HG02938 (cell line): ENCODE data around the gene ABCG8.

Source experiments
- ATAC-seq: cut with Tn5 transposase; IDR thresholded peaks from one replicate; pipeline ENCODE4 v1.9.1; 2021; ENCODE audit warnings: mild to moderate bottlenecking, moderate library complexity; ENCODE audit not compliant: unreplicated experiment

The ABCG8 gene

DNA sequence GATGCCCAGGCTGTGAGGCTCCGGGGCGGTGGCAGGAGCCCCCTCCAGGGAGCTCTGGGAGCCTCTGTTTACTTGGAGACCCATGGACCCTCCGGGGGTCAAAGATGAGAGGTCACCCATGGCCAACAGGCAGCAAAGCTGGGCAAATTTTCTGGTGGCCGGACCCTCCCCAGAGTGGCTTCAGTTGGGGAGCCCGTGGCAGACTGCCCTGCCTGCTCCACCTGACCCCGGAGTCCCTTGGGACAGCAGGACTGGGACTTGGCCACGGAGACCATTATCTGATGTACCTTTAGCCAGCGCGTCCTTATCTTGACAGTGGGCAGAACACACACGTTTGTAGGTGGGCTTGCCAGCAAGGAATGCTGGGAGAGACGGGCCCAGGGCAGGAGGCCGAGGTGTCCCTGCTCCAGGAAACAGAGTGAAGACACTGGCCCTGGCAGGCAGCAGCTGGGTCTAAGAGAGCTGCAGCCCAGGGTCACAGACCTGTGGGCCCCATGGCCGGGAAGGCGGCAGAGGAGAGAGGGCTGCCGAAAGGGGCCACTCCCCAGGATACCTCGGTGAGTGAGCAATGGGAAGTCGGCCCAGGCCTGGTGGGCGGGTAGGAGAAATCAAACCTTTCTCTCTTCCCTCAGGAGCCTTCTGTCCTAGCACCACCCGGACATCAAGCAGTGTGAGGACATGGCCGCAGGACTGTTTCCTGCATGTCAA, at the start of gene ABCG8, which contains the start of gene ABCG5:
Gene ABCG8 (plus strand): TSS at position 412 of the 708 bp plus-strand sequence. CDS start 83 bp downstream, at position 495.
Gene ABCG5 (minus strand): TSS at position 280 of the 708 bp plus-strand sequence. CDS start 160 bp downstream, at position 120.
- no peak for ATAC-seq

GRCh38 chr2:43790147-43790546, 48.6 kb upstream of the ABCG8 start:
- ATAC-seq = no peak

GRCh38 chr2:43791035-43791765, 47.6 kb upstream of the ABCG8 start:
- ATAC-seq = no peak

DNA sequence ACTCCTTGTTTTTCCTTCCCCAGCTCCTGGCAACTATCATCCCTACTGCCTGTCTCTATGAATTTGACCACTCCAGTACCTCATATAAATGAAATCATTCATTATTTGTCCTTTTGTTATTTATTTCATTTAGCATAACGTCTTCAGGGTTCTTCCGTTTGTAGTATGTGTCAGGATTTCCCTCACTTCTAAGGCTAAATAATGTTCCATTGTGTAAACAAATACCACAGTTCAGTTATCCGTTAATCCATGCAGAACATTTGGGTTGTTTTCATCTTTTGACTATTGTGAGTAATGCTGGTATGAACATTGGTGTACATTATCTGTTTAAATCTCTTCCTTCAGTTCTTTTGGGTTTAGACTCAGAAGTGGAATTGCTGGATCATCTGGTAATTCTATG, 46.1 kb upstream of the ABCG8 start:
- ATAC-seq = no peak

- ATAC-seq = no peak
Observed at GRCh38 chr2:43794956-43795355, 43.8 kb upstream of the ABCG8 start.

DNA sequence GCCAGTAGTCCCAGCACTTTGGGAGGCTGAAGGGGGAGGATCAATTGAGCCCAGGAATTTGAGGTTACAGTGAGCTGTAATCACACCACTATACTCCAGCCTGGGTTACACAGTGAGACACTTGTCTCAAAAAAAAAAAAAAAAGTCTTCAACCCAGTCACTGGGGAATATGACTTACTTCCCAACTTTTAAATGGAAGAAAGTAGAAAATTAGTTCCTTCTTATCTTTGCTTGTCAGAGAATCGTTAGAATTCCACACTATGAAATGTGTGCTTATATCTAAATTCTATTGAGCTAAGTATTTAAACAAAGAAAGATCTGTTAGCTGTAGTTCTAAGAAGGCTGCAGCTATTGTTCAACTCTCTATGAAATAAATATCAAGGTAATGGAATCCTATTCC, 42.6 kb upstream of the ABCG8 start:
- ATAC-seq = no peak

- no peak for ATAC-seq
Observed at GRCh38 chr2:43798300-43798699, 40.5 kb upstream of the ABCG8 start.

DNA sequence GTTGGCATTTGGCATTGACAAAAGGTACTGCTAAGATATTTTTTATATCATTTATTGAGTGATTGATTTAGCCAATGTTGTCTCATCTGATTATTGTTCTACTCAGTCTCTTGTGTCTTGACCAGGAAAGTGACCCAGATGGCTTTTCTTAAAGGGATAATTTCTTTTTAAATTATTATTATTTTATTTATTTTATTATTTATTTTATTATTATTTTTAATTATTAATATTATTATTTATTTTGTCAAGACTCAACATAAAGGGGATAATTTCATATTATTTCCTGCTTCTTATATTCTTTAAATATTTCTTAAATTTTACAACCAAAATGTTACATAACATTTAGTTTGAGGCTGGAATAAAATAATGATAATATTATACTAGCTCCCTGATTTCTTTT, 37.9 kb upstream of the ABCG8 start:
- no peak for ATAC-seq

GRCh38 chr2:43802135-43802534, 36.6 kb upstream of the ABCG8 start:
- no peak for ATAC-seq

- ATAC-seq = no peak
Observed at GRCh38 chr2:43803113-43803512, 35.7 kb upstream of the ABCG8 start.

- no peak for ATAC-seq
Observed at GRCh38 chr2:43806719-43807031, 32.1 kb upstream of the ABCG8 start.

DNA sequence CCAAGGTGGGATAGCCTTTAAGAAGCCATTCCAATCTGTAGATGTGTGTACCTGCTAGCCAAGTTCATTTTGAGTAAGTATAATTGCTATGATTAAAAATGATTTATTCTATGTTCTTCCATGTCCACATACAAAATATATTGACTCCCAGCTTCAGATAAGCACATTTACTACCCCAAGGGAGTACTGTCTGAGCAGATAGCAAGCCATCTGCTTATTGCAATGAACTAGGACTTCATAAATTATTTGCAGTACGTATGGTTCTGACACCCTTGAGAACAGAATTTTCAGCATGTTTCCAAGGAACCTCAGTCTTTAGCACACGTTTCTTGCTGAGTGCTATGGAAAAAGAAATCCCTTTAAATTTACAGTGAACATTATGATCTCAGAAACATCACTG, 28.3 kb upstream of the ABCG8 start:
- no peak for ATAC-seq

DNA sequence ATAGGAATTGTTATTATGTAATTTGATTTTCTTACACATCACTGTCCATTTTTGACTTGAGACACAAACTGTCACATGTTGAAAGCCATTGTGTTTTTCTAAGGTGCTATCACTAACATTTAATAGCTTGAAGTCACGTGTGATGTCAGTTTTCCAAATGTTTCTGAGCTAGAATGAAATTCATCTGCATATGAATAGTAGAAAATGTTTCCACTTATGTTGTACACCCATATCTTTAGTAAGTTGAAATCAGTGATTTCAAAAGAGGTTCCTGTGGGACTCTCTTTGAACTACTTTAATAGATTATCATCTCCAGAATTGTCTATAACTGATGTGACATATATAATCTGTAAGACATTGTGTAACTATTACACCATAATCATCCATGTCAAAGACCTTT, 27.9 kb upstream of the ABCG8 start:
- ATAC-seq = no peak

DNA sequence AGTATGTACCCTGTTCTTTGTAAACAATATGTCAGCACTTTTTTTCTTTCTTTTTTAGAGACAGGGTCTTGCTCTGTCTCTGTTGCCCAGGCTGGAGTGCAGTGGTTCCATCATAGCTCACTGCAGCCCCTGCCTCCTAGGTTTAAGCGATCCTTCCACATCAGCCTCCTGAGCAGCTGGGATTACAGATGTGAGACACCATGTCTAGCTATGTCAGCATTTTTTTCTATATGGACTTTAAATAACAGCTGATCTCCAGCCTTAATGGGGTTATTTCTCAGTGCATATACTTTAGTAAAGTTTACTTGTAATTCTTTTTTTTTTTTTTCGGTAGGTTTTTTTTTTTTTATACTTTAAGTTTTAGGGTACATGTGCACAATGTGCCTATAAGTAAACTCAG, 26.8 kb upstream of the ABCG8 start:
- no peak for ATAC-seq

DNA sequence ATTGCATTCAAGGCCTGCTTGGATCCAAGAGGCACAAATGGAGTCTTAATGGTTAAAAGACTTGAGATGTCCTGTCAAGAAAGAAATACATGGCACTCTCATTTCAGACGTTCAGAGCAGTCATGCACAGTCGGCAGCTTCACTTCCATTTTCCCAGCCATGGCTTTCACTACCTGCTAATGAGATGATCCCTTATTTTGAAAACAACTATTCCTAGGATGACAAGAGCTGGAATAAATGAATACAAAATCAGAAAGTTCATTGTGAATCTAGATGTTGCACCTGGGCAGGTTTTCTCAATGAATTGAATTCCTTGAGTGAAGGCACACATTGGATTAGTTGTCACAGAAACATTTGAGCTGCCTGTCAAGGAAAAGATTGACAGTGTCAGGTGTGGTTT, 25.8 kb upstream of the ABCG8 start:
- no peak for ATAC-seq

DNA sequence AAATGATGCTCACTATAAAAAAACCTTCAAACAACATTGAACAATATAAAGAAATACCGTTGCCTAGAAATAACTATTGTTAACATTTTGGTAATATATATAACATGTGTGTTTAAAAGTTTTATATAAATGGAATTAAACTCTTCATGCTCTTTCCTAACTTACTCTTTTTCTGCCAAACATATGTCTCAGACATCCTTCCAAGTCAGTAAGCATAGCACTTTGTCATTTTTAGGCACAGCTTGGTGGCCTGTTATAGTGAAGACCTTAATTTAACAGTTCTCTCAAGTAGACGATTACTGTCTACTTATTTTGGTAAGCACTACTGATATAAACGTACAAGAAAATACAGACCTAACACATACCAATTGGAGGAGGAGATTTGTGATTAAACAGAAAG, 24.1 kb upstream of the ABCG8 start:
- no peak for ATAC-seq

GRCh38 chr2:43818761-43819160, 20.0 kb upstream of the ABCG8 start:
- ATAC-seq = no peak

- no peak for ATAC-seq
Observed at GRCh38 chr2:43819491-43820163, 19.1 kb upstream of the ABCG8 start.

GRCh38 chr2:43822839-43823238, 15.9 kb upstream of the ABCG8 start:
- ATAC-seq = no peak

GRCh38 chr2:43823751-43824150, 15.0 kb upstream of the ABCG8 start:
- no peak for ATAC-seq

- ATAC-seq = no peak
Observed at GRCh38 chr2:43824512-43824911, 14.3 kb upstream of the ABCG8 start.

GRCh38 chr2:43824951-43825493, 13.7 kb upstream of the ABCG8 start:
- ATAC-seq = no peak
